GM18951 (cell line): ENCODE results near the gene STOML3.

Source experiments
- POLR2A ChIP-seq: IDR thresholded peaks from 4 replicates; pipeline ENCODE4 v1.6.1; 2011; ENCODE audit warnings: mild to moderate bottlenecking; ENCODE audit not compliant: insufficient read length, insufficient read depth; ENCODE audit errors: extremely low read depth
- in situ Hi-C: fragments of 300-500 bp; cut with MboI; formaldehyde crosslinking; loops from one replicate; pipeline ENCODE4 v1.12.0; 2022; ENCODE audit warnings: low sequenced_read_pairs, mixed read lengths, inconsistent platforms; ENCODE audit not compliant: unreplicated experiment

The STOML3 gene

DNA sequence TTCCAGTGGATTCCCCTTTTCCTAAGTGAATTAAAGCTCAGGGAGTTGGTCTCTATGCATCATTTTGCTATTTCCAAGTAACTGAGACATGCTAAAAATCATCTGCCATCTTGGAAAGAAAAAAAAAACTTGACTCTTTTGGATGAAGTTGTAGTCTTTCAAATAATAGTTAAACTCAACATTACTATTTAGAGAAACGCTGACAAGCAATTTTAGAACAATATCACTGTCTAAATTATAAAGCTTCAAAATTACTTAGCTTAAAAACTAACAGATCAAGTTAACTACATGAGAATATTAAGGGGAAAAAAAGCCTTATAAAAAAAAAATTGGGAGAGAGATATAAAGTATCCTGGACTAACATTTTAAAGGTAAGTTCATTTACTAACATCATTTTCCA lies 68.5 kb downstream of the STOML3 start:
- TF ChIP-seq POLR2A, result no peak
- in situ Hi-C loops, result no loop called here

DNA sequence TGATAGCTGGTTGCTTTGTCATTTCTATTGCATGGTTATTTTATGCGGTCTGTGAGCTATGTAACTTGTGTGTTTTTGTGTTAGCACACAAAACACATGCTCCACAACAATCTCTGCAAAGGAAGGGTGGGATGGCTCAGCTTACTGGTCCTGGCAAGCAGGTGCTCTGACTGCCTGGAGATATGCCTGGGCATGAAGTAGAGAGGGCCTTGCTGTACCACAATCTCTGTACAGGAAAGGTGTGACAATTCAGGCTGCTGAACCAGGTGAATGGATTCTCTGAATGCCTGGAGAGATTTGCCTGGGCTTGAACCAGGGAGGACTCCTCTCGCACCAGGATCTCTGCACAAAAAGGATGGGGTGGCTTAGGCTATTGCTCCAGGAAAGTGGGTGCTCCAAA lies 69.5 kb downstream of the STOML3 start:
- in situ Hi-C loops, result no loop called here
- no peak for TF ChIP-seq POLR2A
